ENCODE data around the gene OR51D1.
A peak's percentile ranks its signal among the peaks of the same experiment; 100 is the strongest.

The OR51D1 gene

DNA sequence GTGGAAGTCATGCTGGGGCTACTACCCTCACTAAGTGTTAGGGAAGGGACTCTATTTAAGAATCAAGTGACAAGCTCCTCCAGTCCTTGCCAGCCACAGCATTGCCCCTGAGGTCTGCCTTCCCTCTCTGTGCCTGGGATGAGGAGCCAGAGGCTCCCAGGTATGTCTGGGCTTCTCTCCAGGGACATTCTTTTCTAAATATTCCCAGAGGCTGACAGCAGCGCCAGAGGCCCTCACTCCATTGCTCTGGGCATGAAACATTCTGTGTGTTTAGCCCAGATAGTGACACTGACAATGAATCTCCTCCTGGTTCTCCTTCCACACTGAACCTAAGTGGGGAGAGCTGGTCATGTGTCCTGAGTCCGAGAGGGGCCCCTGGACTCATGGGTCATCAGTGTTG is 8.7 kb downstream of the OR51D1 start:
- no peak for DNase-seq

- DNase-seq = no peak
Measured at GRCh38 chr11:4647766-4648165, 10.5 kb downstream of the OR51D1 start.

DNA sequence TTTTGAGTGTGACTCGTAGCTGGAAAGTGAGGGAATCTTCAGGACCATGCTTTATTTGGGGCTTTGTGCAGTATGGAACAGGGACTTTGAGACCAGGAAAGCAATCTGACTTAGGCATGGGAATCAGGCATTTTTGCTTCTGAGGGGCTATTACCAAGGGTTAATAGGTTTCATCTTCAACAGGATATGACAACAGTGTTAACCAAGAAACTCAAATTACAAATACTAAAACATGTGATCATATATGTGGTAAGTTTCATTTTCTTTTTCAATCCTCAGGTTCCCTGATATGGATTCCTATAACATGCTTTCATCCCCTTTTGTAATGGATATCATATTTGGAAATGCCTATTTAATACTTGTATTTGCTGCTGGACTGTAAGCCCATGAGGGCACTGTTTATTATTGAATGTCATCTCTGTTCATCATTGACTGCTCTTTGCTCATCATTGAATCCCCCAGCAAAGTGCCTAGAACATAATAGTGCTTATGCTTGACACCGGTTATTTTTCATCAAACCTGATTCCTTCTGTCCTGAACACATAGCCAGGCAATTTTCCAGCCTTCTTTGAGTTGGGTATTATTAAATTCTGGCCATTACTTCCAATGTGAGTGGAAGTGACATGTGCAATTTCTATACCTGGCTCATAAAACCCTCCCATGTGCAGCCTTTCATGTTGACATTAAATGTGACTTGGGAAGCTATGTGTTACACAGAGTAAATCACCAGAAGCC is 17.5 kb downstream of the OR51D1 start:
- no peak for DNase-seq

DNA sequence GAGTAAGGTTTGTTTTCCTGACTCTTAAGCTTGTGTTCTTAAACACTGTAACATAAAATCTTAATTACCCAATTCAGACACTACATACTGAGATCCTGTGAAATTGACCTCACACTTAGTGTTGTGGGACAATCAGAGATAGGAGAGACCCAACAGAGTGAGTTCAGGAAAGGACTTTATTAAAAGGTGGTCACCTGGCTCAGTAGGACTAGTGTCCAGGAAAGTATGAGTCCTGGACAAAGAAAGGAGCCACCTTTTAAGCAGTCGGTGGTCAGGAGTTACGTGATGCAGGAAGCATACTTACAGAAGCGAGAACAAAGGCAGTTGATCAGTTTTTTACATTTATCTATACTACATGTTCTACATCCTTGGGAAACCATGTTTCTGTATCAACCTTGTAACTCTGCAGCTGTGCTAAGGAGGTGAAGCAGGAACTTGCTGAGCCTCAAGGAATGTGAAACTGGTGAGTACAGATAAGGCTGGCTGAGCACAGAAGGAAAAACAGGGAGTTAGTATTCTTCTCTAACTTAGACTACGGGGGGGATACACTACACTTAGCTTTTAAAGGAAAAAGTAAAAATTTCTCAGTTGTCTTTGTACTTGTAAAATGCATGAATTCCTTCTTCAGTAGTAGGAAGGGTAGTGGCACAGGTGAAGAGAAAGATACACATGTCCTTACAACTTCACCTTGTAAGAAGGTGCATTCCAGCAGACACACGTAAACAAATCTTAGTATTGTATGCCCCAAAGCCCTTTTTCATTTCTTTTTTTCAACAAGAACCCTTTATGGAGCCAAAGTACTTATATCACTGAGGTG is 21.6 kb downstream of the OR51D1 start:
- no peak for DNase-seq

- no peak for DNase-seq
Measured at GRCh38 chr11:4662876-4663275, 25.6 kb downstream of the OR51D1 start.

DNA sequence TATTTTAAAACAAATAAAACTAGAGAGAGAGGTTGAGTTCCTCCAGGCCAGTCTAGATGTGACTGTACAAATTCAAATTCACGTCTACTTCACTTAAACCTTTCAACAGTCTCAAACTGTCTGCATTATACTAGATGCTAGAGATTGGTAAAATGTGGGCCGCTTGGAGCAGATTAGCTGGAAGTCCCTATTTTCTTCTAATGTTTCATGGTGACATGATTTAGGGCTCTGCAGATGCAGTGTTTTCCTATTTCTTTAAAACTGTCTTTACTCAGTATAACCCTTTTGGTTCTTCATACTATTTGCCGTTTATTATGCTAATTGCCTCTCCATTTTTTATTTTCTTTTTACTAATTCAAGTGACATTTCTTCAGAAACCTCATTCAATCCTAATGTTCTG is 26.9 kb downstream of the OR51D1 start:
- DNase-seq = no peak

GRCh38 chr11:4664786-4665185 is 27.5 kb downstream of the OR51D1 start:
- DNase-seq = no peak

GRCh38 chr11:4665424-4665823 is 28.1 kb downstream of the OR51D1 start:
- no peak for DNase-seq

DNA sequence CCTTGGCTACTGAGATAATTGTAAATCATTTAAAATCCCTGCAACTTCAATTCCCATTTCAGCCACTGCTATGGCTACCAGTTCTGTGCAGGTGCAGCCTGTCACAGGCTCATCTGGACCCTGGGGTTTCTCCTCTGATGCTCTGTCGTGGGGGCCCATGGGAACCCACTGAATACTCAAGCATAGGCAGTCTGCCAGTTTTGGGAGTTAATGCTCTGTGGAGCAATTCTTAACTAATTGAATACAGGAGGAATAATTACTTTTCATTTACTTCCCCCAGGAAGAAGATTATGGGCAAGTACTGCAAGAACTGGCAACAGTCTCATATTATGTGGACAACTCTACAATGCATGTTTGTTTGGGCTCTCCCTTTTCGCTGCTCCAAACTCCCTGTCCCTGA is 34.5 kb downstream of the OR51D1 start:
- no peak for DNase-seq

GRCh38 chr11:4672470-4672869 is 35.2 kb downstream of the OR51D1 start:
- DNase-seq = no peak

- DNase-seq = no peak
Measured at GRCh38 chr11:4673781-4674180, 36.5 kb downstream of the OR51D1 start.

- DNase-seq = no peak
Measured at GRCh38 chr11:4677948-4678347, 40.7 kb downstream of the OR51D1 start.

DNA sequence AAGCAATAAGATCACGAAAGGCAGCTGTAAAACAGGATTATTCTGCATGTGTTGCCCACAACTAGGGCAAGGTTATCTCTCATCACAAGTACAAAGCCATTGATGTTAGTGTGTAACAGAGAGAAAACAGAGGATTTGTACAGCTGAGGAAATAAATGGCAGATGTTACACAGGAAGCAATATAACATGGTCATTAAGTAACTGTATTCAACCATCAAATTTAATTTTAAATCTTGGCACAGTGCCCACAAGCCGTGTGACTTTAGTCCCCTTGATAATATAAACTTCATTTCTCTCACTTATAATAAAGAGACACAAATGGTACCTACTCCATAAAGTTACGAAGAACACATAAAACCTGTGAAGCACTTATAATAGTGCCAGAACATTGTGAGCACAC is 43.1 kb downstream of the OR51D1 start:
- no peak for DNase-seq

DNA sequence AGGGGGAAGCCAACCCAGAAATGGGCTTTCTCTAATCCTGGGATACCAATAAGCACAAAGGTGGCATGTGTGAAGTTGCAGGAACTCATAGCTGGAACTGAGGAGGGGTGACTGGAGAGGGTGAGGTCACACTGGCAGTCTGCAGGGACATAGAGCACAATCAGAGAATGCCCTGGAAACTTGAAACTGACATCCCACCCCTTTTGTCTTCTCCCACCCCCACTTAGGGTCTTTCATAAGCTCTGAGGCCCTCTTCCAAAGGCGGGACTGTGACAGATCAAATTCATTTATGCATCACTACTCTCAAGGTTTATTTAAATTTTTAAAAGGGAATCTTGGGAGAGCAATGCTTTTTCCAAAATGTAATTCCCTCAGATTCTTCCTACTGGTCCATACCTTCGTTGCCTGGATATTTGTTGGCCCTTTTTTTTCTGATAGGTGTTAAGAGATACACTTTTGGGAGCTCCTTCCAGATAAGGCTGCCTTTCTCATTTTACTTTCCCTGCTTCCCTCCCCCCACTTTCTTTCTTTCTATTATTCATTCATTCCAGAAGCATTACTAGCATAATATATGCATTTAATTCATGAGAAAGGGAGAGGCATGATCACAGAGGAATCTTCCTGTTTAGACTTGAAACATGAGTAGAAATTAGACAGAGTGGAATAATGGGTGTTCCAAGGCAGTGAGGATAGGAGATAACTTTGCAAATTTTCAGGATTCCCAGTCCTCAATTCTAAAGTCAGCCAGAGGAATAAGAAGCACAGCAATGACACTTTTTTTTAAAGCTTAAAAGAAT is 45.5 kb downstream of the OR51D1 start:
- no peak for DNase-seq

GRCh38 chr11:4684631-4685285 is 47.5 kb downstream of the OR51D1 start:
- peak; percentile 6 for DNase-seq

Measured in RPMI8226 (cell line).